Hepatic stellate cell (primary cell): Measurements from ENCODE around the gene ZNF746.

Source experiments
- DNase-seq: peaks from one replicate; pipeline ENCODE4 v3.0.0; 2011; ENCODE audit warnings: low spot score

The ZNF746 gene

DNA sequence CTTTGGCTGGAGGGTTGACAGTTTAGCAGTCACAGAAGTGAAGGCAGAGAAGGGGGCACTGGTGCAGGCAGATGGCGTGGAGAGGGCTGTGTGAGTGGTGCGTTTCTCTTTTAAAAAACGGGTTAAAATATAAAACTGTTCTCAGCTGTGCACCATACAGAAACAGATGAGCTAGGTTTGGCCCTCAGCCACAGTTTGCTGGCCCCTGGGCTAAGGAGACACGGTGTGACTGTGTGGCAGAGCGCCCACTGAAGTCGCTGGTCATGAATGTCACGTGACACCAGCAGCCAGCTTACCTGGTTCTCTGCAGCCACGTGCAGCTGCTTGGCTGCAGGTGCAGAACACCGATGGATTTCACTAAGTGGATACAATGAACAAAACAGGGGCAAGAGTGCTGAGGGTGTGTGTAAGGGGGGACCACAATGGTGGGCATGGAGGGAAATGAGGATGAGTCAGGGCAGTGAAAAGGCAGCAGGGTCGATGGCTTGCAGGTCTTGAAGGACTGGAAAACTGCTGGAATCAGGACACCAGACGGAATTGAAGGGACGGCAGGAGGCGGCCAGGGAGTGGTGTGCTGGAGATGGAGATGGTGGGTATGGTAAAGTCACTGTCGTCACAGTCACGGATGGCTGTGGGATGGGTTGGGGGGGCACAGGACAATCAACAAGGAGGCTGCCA, 7.4 kb downstream of the ZNF746 start:
- DNase-seq, result no peak

DNA sequence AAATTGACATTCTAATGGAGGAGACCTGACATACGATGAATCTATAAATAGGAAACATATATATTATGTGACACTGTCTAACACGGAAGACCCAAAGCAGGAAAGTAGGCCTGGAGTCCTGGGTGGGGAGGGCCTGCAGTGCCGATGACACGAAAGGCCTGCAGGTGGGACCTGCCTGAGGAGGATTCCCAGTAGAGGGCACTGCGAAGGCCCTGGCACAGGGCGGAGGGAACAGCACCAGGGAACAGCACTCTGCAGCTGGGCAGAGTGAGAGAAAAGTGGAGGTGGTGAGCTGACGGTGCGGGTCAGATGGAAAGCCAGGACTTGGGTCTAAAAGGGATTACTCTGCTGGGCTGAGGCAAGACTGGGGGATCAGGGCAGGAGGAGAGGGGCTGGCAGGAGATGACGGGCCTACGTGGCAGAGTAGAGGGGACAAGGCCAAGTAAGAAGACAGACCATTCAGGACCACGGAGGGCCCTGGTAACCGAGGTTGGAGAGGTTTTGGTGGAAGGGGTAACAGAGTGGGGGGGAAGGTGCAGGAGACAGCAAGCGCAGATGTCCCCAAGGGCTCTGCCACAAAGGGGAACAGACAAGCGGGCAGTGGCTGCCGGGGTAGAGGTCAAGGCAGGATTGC, 8.1 kb downstream of the ZNF746 start:
- no peak for DNase-seq

DNA sequence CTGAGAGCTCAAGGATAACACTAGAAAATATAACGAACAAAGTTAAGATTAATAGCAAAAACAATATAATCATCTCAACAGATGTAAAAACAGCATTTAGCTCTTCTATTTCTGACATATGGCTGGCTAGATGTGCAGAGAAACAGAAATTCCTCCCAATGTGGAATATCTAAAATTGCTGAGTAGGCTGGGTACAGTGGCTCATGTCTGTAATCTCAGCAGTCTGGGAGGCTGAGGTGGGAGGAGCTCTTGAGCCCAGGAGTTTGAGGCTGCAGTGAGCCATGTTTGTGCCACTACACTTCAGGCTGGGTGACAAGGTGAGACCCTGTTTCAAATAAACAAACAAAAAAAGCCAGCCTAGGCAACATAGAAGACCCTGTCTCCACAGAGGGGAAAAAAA, 18.0 kb downstream of the ZNF746 start:
- DNase-seq, result no peak

DNA sequence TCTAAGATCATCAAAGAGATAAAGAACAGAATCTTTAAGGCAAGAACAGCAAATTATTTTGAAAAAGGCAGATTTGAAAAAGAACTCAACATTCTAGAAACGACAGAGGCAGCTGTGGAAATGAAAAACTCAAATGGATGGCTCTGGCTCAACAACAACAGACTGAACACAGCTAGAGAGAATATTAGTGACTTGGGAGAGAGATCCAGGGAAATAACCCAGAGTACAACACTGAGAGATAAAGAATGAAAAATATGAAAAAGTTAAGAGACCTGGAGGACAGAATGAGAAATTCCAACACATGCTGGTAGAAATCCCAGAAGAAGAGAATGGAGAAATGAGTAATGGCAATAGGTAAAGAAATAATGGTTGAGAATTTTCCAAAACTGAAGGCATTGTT, 18.9 kb downstream of the ZNF746 start:
- DNase-seq, result no peak

DNA sequence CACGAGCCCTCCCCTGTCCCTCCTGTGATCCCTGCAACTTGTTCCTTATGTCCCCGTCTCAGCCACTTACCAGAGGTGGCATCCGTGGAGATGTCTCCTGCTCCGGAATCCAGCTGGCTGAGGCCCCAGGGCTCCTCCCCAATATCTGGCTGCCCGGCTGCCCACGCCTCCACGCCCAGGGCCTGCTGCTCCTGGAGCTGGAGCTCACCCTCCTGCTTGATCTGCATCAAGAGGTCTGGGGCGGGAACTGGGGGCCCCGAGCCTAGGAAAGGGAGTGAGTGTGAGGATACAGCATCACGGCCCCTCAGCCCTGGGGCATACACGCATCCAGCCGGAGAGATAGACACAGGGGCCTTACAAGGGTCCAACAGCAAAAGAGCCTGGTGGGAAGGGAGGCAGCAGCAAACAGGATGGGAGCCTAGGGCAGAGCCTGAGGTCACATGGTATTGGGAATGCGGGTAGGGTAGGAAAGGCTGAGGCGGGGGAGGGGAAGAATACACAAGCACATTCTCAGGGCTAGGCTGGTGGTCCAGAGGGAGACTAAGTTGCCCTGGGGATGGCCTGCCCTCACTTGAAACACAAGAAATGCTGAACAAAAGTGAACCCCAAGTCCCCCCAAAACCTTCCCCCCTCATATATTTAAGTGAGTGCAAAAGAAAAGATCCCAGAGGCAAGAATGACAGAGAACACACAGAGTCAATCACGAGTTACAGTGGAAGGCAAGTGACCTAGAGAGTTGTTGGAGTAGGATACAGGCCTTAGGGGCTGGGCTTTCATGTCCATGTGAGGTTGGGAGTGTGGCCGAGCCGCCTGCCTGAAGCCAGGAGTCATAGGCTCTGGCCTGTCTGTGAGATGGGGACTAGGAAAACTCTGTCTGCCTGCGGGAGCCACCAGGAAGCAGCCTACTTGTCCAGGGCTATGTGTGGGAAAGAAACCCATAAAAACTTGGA, 19.8 kb downstream of the ZNF746 start:
- no peak for DNase-seq

DNA sequence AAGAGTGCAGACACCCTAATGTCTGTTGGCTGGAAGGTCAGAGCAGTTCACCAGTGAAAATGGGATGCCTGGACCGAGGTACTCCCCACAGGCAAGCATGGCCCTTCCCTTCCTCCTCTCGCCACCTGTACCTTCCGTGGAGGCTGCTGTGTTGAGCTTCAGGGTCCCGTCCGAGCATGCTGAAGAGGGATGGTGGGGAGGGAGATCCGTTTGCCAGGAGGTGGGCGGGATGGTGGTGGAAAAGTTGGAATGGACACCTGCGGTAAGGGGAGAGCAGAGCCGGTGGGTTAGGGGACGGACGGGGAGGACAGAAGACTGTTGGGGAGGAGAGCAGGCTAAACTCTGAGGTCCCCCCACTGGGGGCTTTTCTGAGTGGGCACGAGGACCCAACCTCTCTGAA, 20.8 kb downstream of the ZNF746 start:
- DNase-seq, result no peak

DNA sequence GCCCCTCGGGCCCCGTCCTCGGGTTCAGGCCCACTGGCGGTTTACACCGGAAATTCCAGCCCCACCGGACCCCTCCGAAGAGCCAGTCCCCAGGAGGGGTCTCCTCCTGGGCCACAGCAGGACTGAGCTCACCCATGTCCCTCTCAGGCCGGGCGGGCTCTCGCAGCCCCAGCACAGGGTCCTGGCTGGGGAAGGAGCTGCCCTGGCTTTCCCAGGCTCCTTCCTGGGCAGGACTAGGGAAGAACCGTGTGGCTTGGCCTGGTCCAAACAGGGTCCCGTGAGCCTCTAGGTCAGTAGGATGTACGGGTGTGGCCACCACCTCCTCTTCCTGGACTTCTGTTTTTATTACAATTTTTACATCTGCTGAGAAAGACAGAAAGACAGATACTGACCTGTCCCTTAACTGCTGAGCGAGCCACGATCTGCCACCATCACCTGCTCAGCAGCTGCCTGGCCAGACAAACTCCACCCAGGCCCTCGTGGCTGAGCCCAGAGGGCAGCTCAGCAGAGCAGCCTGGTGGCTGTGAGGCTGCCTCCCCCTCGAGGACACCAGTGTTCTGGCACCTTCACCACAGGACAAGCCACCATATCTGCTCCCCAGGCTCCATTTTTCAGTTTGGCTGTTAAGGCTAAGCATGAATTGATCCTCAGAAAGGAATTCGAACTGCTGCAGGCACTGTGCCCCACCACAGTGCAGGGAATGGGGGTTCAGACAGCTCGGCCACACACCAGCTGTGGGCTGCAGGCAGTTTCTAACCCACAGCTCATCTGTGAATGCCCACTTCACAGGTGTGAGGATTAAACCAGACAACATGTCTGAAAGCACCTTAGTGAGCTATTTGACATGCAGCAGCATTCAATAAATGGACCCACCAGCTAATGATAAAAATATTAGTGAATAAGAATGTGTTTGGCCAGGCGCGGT, 22.2 kb downstream of the ZNF746 start:
- no peak for DNase-seq

DNA sequence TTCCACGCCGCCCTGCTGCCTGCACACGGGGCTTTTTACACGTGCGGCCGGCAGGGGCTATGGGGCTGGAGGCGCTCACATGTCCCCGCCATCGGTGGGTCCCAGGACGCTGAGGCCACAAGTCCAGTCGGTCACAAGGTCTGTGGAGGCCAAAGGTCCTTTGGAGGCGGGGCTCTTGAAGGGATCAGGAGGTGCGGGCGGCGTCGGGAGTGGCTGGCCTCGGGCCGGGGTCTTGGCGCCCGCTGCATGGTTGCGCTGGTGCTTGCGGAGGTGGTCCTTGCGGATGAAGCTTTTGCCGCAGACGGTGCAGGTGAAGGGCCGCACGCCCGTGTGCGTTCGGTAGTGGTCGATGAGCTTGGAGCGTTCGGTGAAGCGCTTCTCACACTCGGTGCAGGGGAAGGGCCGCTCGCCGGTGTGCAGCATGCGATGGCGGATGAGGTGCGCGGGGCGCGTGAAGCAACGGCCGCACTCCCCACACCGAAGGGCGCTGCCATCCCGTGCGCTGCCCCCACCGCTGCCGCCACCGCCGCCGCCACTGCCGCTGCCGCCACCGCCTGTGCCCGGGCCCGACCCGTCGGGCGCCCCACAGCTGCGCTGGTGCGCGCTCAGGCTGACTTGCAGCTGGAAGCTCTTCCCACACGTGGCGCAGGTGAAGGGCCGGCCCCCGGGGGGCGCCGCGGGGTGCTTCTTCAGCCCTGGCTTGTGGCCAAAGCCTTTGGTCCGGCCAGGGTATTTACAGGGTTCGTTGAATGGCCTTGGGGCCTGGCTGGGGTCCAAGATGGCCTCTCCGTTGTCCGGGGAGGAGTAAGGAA, 23.1 kb downstream of the ZNF746 start:
- DNase-seq, result no peak

DNA sequence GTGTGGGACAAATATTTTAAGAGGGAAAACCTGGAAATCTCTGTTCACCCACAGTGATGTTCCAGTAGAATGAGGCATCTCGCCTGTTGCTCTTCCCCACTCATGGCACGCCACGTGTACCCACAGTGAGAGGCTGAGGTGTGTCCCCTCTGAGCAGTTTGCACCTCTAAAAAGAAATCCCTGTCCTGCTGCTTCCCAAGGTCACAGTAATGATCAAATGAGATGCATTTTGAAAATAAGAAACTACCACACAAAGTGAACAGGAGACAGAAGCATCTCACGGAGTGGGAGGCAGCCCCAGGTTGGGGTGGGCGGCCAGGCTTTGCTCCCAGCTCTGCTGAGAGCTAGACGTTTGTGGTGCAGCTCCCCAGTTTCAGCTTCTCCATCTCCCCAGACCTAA, 24.4 kb downstream of the ZNF746 start:
- no peak for DNase-seq

DNA sequence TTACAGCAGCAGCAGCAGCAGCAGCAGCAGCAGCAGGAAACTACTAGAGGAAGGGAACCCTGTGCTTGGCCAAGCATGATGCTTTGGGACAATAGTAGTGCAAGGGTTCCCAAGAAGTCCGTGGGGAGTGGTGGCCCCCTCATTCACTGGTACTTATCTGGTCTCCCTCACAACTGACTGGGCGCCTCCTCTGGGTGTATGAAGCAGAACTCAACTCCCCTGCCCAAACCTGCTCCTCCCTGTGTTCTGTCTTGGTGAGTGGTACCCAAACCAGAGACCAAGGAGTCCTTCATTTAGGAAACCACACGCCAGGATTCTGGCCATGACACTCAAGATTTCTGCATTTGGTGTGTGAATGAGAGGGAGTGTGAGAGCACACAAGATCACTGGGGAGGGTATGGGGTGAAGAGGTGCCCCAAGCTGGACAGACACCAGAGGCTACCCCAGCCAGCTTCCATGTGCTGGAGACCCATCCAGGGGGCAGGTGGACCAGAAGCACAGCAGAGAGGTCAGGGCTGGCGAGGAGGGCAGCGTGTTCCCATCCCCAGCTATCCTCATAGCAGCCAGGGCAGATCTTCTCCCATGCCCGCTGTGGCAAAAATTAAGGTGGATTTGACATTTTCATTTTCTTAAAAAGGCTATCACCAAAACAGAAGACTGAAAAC, 26.2 kb downstream of the ZNF746 start:
- no peak for DNase-seq

DNA sequence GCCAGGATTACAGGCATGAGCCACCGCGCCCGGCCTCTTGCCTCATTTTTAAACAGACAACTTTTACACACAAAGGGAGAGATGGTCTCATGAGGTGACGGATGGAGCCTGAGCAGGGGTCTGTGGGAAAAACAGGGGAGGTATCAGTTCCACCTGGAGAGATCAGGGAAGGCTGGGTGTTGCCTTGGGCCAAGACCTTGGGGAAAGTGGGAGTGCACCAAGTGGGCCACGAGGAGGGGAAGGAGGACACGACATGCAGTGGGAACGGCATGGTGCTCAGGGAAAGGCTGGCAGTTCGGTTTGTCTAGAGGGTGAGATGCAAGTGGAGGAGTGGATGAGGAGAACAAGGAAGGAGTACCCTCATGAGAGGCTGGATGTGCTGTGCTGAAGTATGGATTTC, 27.8 kb downstream of the ZNF746 start:
- DNase-seq, result no peak

DNA sequence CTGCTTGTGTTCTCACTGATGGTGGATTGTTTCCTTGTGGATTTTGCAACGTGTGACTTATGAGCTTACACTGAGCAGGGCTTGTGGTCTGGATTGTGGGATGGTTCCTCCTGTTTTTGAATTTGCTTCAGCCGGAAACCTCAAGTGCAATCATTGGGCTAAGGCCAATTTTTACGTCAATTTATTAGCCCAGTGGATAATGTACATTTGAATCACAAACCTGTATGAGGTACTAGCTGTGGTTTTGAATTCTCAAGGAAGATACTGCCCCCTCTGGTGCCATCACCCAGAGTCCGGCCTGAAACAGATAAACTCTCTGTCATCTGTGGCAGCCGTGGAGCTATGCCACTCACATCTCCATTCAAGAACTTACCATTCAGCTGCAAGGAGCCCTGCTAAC, 29.4 kb downstream of the ZNF746 start:
- DNase-seq, result no peak

DNA sequence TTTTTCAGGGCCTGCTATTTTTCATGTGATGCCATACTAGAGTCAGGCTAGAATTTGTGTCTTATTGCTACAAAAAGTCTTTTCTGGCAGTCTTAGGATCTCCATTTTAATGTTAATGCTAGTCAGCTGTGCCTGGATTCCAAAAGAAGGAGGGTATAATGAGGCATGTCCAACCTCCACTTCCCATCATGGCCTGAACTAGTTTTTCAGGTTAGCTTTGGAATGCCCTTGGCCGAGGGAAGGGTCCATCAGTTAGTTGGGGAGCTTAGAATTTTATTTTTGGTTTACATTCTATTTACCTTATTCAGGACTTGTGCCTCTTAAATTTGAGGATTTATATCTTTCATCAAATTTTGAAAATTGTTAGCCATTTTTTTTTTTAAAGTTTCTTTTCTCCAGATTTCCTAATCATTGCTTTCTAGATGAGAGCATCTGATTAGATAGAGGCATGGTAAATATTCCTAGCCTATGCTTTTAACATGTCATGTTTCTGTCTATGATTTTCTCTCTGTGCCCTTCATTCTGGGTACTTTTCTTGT, 30.2 kb downstream of the ZNF746 start:
- DNase-seq, result no peak

DNA sequence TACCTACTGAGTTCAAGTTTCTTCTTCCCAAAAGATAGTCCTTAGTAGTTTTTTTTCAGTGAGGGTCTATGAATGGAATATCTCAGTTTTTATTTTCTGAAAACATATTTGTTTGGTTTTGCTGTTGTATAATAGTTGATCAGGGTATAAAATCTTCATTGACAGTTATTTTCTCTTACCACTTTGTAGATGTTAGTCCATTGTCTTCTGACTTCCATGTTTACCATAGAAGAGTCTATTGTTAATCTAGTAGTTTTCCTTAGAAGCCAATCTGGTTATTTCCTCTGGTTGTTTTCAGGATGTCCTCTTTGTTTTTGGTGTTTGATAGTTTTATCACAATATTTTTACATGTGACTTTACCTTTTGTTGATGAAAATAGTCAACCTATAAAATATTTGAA, 31.2 kb downstream of the ZNF746 start:
- DNase-seq, result no peak

DNA sequence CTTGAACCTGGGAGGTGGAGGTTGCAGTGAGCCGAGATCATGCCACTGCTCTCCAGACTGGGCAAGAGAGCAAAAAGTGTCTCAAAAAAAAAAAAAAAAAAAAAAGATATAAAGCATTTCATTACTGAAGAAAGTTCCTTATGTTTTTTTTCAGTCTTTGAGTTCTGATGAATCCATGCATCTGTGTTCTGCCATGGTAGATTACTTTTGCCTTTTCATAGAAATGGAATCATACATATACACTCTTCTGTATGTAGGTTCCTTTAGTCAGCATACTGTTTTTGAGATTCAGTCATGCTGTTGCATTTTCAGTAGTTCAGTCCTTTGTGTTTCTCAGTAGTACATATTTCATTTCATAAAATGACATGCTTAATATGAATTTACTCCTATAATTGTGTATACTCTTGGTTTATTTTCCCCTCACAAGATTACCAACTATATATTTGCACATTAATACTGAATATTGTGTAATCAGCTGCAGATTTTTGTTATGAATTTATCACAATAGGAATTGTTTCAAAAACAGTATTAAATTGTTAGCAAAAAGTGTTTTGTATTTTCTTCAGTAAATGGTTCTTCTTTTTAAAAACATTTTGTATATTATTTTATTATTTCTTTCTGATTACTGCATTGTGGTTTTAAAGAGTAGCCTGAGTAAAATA, 34.0 kb downstream of the ZNF746 start:
- no peak for DNase-seq

DNA sequence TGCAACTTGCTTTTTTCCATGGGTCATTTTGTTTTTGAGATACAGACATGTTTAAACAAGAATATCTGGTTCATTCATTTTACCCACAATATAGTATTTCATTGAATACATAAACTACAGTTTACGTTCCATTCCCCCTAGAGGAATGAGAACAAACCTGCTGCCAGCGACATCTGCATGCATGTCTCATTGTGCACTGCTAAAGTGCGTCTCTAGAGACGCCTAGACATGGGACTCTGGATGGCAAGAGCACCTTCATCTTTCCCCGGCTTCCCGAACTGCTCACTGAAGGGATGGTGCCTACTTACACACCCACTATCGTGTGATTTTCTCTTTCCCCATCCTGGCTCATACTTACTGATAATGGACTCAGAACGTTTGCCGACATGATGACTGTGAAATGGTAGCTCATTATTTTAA, 35.5 kb downstream of the ZNF746 start:
- DNase-seq, result no peak

DNA sequence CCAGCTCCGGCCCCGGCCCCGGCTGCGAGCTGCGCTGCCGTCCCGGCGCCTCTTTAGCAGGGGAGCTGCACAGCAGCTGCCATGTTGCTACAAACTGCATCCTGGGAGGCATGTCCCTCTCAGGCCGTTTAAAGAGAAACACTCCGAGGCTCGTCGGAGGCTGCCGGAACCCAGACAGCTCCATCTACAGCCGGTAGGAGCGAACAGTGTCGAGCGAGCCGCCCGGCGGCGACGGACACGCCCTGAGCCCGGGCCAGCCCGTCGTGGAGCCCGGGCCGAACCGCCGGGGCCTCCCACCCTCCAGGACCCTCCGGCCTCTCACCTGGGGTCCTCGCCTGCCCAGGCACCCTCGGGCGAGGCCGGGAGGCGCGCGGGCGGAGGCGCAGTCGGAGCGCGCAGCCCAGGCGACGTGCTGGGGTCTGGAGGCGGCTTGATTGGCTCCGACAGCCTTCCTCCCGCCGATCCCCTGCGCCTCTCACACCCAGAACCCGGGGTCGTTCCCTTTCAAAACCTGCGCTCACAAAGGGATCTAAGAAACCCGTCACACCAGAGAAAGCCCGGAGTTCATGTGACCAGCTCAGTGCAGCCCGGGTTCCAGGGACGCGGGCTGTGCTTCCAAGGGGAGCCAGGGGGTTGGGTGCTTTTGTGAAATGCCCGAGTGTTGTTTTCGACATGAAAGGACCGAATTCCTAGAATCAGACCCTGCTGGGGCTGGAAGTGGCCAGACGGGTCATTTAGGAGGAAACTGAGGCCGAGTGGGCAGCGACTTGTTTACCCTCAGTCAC, 36.9 kb downstream of the ZNF746 start, which contains the start of gene ZNF777:
Gene ZNF777 (minus strand): TSS at position 570 of the 785 bp plus-strand sequence. CDS start 5,040 bp downstream, outside the sequence.
- DNase-seq, result peak; percentile 95
